Measurements from ENCODE around the gene SFT2D1.
A peak's percentile ranks its signal among the peaks of the same experiment; 100 is the strongest.

Gene SFT2D1

GRCh38 chr6:166344240-166344639 is 1.9 kb upstream of the SFT2D1 start:
- DNase-seq (ENCODE audit: low spot score): no peak
- TF ChIP-seq, protein P1, sequence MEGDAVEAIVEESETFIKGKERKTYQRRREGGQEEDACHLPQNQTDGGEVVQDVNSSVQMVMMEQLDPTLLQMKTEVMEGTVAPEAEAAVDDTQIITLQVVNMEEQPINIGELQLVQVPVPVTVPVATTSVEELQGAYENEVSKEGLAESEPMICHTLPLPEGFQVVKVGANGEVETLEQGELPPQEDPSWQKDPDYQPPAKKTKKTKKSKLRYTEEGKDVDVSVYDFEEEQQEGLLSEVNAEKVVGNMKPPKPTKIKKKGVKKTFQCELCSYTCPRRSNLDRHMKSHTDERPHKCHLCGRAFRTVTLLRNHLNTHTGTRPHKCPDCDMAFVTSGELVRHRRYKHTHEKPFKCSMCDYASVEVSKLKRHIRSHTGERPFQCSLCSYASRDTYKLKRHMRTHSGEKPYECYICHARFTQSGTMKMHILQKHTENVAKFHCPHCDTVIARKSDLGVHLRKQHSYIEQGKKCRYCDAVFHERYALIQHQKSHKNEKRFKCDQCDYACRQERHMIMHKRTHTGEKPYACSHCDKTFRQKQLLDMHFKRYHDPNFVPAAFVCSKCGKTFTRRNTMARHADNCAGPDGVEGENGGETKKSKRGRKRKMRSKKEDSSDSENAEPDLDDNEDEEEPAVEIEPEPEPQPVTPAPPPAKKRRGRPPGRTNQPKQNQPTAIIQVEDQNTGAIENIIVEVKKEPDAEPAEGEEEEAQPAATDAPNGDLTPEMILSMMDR (IDR thresholded peaks at IDR 0.05; ENCODE audit: borderline replicate concordance, control extremely low read depth, extremely low read depth, insufficient read depth, missing control alignments): no peak
- in situ Hi-C loops (cut with MboI; ENCODE audit: low sequenced_read_pairs, unreplicated experiment): no loop called here

DNA sequence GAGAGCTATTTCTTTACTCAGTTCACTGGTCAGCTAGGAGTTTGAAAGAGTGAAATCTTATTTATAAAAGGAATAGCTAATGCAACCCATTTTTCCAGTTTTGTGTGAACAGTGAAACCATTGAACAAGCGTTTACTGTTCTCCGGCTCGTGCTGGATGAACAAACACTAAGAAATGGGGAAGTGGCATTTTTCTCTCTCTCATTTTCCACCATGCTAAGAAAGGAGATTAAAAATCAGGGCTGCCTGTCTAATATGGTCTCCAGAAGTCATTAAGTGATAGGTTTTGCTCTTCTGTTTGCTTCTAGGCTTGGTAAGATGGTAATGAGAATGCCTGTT is 774 bp upstream of the SFT2D1 start:
- in situ Hi-C loops (cut with MboI; ENCODE audit: low sequenced_read_pairs, unreplicated experiment): no loop called here
- peak; percentile 51 for DNase-seq (ENCODE audit: low spot score)
- TF ChIP-seq, protein P1 (IDR thresholded peaks at IDR 0.05; ENCODE audit: borderline replicate concordance, control extremely low read depth, extremely low read depth, insufficient read depth, missing control alignments): no peak

DNA sequence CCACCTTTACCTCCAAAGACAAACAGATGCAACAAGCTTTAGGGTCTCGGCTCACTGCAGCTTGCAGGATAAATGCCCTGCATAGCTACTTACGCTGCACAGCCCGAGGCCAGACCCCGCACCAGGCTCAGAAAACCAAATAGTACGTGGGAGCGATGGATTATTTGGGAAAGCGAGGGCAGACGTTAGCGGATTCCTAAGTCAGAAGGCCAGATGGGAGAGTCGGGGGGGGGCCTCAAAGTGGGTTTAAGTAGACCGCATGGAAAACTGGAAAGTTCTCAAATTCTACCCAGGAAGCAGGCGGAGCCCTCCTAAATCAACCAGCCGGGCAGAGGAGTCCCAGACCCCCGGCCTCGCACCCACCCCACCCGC is 382 bp downstream of the SFT2D1 start:
- no peak for DNase-seq (ENCODE audit: low spot score)
- in situ Hi-C loops (cut with MboI; ENCODE audit: low sequenced_read_pairs, unreplicated experiment): no loop called here
- TF ChIP-seq, protein P1 (IDR thresholded peaks at IDR 0.05; ENCODE audit: borderline replicate concordance, control extremely low read depth, extremely low read depth, insufficient read depth, missing control alignments): no peak

DNA sequence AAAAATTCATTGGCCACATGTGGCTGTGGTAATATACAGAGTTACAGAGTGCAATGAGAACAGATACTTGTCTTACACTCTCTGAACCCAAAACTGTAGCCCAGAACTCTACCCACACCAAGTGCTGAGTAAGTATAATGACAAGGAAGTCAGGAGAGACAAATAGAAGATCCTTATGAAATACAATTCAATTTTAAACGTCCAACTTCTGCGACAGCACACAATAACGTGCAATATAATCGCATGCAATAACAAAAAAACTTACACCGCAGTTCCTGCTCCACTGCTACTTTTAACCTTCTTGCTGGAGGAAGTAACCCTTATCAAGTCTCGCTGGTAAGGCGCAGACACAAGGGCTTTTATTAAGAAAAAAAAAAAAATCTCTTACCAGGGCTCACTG is 881 bp downstream of the SFT2D1 start:
- no peak for DNase-seq (ENCODE audit: low spot score)
- in situ Hi-C loops (cut with MboI; ENCODE audit: low sequenced_read_pairs, unreplicated experiment): no loop called here
- TF ChIP-seq, protein P1 (IDR thresholded peaks at IDR 0.05; ENCODE audit: borderline replicate concordance, control extremely low read depth, extremely low read depth, insufficient read depth, missing control alignments): no peak

GRCh38 chr6:166338854-166339253 is 3.5 kb downstream of the SFT2D1 start:
- in situ Hi-C loops (cut with MboI; ENCODE audit: low sequenced_read_pairs, unreplicated experiment): no loop called here
- TF ChIP-seq, protein P1 (IDR thresholded peaks at IDR 0.05; ENCODE audit: borderline replicate concordance, control extremely low read depth, extremely low read depth, insufficient read depth, missing control alignments): no peak
- DNase-seq (ENCODE audit: low spot score): no peak

GRCh38 chr6:166336847-166337246 is 5.5 kb downstream of the SFT2D1 start:
- in situ Hi-C loops (cut with MboI; ENCODE audit: low sequenced_read_pairs, unreplicated experiment): no loop called here
- TF ChIP-seq, protein P1 (IDR thresholded peaks at IDR 0.05; ENCODE audit: borderline replicate concordance, control extremely low read depth, extremely low read depth, insufficient read depth, missing control alignments): no peak
- DNase-seq (ENCODE audit: low spot score): no peak
